Muscle of back (tissue), 11 donors: ENCODE results near the gene GALNS. TPM values are rescaled to one million over a fixed set of nuclear protein-coding genes. Genes with fewer than 3 reads are reported as not detected.

Experiments used
- DNase-seq, 3 donors: peaks; one replicate each; pipeline versions ENCODE4 v3.0.0 to v3.0.0-alpha.2; 2013
- polyA plus RNA-seq, 10 donors: library from polyadenylated mRNA; unstranded; fragments of 120-200 nt; gene quantifications; one replicate each; pipeline ENCODE4 v1.2.1, GENCODE V29; 2013; ENCODE audit not compliant: insufficient read length in 10 of 10

Gene GALNS
- polyA plus RNA-seq, 10 donors = 13.1 to 23.5 (median 17.2) TPM

DNA sequence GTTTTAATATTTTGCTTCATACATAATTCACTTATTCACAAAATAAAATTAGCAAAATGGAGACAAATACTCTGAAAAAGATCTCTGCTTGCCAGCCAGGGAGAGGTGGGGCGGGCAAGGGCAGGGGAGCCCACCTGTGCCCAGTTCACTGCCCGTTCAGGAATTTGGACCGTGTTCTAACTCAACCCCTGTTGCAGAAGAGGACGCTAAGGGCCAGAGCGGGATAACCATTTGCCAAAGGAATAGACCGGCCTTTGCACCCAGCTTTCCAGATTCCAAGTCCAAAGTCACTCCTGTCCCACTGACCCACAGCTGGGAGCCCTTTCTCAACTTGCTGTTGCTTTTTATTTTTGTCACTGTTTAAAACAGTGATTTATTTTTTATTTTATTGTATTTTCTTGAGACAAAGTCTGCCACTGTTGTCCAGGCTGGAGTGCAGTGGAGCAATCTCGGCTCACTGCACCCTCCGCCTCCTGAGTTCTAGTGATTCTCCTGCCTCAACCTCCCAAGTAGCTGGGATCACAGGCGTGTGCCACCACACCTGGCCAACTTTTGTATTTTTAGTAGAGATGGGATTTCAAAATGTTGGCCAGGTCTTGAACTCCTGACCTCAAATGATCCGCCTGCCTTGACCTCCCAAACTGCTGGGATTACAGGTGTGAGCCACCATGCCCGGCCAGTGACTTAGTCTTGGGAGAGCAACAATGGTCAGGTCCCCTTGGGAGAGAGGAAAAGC lies 69.0 kb downstream of the GALNS start:
- DNase-seq = no peak

DNA sequence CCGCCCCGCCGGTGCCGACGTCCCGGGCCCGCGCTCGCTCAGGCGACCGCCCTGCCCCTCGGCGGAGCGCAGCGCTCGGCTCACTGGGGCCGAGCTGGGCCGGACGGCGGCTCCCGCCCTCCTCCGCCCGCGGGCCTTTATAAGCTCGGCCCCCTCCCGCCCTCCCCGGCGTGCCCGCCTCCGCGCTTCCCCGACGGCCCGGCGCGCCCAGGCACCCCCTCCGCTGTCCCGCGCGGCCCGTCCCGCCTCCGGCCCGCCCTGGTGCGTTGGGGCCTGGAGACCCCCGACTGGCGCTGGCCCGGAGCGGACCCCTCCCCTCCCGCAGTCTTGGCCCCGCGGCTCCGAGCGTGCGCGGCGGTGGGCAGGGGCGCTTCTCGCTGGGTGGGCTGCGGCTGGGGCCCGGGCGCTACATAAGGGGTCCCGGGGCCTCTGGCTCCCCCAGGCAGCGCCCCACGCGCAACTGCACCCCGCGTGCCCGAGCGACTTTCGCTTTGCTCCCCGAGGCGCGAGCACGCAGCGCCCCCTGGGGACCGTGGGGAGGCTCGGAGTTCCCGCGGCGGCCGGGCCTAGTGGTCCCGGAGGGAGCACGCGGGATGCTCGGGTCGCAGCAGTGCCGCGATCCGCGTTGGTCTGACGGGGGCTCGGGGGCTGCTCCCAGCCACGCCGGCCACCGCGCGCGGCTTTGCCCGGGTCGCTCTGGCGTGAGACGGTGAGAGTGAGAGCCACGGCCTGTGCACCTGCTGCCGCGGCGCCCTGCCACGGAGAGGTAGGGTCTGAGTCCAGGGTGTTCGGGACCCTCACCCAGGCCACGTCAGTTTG lies 71.4 kb downstream of the GALNS start, which contains the start of gene PIEZO1:
TSS of gene PIEZO1 (minus strand) at position 115 of the 819 bp plus-strand sequence. CDS start 256 bp downstream, outside the sequence.
- DNase-seq = peak in 2 of 3 donors; percentile 75 to 82

DNA sequence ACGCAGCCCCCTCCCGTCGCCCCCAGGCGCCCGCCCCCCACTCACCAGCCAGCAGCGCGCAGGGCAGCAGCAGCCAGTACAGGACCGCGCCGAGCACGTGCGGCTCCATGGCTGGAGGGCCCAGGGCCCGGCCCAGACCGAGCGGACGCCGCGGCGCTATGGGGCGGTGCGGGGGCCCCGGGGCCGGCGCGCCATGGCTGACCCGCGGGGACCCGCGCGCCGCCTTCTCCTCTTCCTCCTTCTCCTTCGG lies 72.0 kb downstream of the GALNS start:
- no peak for DNase-seq

DNA sequence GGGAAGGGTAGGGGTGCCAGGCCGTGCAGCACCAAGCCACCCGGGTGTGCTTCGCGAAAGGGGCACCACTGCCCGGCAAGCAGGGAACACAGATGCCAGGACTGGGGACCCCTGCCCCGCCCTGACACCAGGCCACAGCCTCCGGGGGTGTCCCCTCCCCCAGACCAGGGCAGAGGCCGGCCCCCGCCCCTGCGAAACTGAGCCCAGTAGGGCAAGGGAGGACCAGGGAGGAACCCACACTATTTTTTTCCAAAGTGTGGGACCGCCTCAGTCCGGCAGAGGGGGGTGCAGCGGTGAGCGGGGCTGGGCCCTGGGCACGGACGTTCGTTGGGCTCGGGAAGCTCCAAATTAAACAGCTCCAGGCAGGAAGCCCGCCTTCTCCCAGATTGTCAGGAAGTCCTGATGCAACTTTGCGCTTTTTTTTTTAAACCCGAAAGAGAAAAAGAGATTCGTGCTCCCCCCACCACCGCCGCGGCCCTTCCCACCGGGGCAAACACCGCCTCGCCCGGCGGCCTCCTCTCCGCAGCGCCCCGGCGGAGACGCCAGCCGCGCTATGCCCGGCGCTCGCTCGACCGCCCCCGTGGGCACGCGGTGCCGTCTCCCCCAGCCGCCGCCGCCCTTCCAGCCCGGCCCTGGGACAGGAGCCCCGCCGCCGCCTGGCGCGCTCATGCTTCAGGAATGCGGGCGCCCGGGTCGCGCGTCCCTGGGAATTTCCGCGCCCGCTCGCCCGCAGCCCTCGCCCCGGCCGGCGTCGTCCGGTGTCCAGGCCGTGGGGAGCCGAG lies 72.5 kb downstream of the GALNS start:
- peak; percentile 63 to 84 (median 73) for DNase-seq

DNA sequence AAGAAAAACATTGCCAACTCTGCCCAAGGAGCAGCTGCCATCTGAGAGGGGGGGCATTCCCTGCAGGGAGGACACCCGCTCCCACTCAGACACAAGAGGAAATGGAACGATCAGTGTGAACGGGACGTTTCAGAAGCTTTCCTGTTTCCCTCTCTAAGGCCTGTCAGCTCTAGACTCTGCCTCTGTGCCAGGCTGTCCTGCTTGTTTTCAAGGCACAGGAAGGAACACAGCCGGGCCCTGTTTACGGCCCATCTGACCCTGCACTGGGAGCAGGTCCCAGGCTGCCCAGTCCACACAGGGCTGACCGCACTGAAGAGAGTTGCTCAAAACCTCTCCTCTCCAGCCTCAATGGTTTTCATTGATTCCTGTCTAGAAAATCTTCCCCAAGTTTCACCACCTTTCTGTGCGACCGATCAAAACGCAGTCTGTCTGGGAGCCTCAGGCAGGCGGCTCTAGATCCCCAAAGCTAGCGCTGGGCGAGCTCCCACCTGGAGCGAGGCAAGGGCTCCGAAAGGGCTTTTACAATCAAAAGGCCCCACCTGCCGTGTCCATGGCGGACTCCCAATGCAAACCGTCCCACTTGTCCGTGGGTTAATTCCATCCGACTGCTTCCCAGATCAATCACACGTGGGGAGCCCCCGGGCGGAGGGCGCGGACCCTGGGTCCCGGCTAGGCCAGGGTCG lies 73.2 kb downstream of the GALNS start:
- peak in 1 of 3 donors; percentile 51 for DNase-seq

DNA sequence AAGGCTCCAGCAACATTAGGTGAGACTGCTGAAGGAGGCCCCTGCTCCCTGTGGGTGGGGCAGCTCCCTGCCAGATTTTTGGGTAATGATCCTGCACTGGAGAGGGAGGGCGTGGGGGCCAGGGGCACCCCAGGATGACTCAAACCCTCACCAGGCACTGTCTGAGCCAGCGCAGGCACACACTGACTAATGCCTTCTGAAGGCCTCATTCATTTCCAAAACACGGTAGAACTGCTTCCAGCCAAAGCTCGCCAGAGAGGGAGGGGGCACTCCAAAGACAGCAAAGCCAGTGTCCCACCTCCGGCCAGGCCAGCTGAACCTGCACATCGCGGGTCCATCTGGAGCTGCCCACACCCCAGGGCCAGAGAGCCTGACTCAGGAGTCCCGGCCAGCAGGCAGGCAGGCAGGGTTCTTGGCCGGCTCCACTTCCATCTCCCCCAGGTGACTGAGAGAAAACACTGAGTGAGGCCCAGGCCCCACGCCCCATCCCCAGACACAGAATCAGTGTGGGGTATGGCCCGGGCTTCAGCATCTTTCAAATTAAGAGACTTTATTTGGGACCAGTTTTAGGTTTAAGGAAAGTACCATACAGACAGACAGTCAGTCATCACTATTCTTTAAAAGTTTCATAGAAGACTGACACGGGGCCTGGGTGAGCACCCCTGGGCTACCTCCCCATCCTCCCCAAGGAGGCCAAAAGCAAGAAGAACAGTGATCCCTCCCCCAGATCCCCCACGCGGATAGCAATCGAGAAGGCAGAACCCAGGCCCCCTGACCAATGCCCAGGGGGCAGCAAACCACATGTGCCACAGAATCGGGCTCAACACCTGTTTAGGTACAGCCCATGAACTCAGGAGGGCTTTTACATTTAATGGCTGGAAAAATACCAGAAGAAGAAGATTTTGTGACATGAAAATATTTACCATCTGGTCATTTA lies 74.0 kb downstream of the GALNS start:
- no peak for DNase-seq

DNA sequence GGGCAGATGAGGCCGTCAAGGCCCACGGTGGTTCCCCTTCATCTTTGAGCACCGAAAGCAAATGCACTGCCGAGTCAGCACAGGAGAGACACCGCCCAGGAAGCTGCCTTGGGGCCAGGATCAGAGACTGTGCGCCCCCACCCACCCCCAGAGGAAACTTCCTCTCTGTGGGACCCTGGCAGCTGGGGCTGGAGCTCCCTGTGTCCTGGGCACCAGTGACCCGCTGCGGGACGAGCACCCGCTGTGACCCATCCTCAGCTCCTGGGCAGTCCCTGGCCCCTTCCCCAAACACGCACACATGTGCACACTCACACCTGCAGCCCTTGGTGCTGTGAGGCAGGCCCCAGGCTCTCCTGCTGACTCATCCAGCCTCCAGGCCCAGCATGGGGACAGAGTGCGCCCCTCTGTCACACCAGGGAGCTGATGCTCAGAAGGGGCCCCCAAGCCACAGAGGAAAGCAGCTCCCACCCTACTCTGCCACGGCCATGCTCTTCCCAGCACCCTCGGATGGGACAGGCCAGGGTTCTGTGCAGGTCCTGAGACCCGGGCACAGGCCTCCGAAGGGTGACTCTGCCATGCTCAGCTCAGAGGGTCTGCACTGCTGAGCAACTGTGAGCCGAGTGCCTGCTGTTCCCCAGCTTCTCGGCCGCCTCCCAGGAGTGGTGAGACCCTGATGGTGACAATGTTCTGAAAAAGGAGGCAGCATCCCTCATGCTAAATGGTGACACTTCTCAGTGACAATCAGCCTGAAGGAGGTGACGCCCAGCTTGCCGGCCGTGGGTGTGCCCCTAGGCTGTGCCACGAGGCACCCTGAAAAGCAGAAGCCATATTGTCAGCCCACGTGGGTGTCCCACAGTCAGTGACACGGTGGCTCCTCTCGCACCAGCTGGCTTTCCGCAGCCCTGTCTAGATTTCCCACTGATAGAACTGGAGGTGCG lies 75.3 kb downstream of the GALNS start:
- DNase-seq = no peak

DNA sequence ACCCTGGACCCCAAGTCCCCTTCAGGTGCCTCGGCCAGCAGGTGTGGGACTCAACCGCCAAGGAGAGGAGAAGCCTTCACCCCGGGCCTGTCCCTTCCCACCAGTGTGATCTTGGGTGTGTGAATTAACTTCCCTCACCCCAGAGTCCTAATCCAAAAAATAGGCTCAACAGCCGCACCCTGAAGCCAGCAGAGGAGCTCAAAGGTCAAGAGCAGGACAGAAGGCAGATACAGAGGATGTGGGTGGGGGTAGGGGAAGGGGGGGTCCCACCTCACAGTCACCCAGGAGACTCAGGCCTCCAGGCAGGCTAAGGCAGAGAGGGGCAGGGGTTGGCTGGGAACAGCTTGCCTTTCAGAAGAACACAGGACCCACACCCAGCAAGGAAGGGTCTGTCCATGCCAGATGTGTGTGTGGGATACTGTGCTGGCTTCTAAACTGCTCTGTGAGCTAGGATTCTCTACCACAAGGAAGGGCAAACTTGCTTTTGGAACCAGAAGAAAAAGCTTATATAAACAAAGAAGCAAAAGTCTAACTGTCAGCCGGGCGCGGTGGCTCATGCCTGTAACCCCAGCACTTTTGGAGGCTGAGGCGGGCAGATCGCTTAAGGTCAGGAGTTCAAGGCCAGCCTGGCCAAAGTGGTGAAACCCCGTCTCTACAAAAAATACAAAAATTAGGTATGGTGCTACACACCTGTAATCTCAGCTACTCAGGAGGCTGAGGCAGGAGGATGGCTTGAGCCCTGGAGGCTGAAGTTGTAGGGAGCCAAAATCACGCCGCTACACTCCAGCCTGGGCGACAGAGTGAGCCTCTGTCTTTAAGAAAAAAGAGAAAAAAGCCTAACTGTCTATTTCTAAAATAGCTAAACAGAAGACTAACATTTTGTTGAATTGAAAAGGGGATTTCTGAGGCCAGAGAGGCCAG lies 76.3 kb downstream of the GALNS start:
- DNase-seq = no peak

DNA sequence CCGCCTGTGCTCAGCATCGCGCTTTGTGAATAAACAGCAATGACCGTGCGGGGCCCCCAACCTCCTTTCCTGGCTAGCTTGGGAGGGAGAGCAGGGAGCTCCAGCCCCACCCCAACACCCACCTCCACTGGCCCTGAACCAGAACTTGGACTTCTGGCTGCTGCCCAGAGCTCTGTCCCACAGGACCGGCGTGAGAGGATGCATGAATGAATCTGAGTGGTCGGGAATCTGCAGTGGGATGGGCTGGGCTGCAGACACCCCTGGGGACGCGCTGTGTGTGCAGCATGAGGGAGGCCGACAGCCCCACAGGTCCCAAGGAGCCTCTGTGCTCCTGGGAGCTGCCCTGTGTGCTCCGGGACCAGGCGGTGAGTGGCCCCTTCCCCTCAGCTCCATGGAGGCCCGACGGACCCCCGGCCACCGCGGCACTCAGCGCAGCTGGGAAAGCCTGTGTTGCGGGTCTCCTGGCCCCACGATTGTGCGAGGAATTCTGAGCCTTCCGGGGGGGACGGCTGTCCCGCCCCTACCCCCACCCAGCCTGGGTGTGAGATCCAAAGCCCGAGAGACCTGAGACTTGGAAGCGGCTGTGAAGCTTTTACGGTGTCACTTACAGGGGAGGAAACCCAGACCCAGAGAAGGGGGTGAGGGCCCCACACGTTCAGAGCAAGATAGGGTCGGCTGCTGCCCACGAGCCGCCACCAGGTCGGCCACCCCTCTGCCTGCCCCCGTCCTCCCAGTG lies 77.2 kb downstream of the GALNS start:
- DNase-seq = peak in 1 of 3 donors; percentile 48

DNA sequence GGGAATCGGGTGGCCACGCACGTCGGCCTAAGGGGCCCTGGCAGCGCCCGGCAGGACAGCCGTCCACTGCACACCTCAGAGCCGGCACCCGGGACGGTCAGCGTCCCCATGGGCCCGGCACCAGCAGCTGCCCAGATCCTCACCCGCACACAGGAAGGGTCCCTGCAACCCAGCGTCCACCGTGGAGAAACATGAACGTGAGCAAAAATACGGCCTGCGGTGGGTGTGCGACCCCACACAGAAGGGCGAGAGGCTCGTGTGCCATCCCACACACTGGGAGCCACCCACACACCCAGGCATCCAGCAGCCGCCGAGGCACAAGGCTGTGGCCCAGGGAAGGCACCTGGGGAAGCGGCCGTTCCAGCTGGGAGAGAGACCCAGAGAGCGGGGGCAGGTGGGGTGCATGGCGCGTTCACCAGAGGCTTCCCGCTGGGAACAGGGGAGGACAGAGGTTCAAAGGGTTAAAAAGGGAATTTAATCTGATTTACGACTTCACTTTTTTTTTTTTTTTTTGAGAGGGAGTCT lies 78.1 kb downstream of the GALNS start:
- DNase-seq = no peak

DNA sequence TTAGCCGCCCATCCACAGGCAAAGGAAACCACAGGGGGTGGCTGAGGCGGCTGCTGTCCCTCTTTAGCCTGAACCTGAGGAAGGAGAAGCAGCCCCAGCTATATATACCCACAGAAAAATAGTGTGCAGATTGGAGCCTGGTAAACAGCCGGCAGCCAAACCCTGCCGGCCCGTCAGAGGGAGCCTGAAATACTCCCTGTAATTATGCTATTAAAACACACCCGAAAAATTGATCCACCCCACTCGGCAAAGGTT lies 78.5 kb downstream of the GALNS start:
- DNase-seq = no peak

DNA sequence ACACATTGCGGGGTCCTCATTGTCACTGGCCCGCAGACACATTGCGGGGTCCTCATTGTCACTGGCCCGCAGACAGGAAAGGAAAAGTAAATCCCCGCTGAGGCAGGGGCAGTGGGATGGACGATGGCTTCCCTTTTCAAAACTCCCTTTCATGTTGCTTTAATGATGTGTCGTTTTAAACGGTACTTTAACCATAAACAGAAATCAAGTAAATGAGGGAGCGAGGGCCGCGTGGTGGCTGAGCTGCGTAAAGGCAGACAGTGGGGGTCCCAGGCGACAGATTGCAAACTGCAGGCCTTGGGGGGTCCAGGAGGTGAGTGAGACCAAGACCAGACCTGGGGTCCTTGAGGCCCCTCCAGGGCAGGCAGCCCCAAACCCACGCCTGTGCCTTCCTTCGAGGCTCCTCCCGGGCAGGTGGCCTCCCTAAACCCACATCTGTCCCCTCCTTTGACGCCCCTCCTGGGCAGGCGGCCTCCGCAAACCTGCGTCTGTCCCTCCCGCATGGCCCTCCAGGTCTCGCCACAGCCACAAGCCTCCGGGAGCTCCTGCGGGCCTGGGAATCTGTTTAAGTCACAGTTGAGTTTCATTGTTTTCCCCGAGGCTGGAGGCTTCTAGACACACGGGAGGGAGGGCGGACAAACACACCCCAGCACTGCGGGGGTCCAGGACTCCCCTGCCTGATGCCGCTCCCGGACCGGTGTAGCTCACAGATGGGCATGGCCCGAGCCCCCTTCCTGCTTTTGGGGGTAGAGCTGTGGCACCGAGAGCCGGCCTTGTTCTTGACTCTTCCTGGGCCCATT lies 79.1 kb downstream of the GALNS start:
- no peak for DNase-seq

DNA sequence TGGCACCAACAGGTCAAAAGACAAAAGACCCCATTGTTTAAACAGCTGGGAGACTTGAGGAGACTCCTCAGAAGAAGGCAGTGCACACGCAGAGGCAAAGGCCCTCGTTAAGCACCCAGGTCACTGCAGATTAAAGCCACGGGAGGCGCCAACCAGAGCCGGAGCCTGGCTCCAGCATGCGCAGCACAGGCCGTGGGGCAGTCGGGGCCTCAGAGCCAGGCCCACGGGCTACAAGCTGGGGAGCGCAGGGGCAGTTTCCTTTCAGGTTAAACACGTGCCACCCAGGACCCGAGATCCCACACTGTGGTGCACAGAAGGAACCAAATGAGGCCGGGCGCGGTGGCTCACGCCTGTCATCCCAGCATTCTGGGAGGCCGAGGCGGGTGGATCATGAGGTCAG lies 80.9 kb downstream of the GALNS start:
- DNase-seq = no peak

DNA sequence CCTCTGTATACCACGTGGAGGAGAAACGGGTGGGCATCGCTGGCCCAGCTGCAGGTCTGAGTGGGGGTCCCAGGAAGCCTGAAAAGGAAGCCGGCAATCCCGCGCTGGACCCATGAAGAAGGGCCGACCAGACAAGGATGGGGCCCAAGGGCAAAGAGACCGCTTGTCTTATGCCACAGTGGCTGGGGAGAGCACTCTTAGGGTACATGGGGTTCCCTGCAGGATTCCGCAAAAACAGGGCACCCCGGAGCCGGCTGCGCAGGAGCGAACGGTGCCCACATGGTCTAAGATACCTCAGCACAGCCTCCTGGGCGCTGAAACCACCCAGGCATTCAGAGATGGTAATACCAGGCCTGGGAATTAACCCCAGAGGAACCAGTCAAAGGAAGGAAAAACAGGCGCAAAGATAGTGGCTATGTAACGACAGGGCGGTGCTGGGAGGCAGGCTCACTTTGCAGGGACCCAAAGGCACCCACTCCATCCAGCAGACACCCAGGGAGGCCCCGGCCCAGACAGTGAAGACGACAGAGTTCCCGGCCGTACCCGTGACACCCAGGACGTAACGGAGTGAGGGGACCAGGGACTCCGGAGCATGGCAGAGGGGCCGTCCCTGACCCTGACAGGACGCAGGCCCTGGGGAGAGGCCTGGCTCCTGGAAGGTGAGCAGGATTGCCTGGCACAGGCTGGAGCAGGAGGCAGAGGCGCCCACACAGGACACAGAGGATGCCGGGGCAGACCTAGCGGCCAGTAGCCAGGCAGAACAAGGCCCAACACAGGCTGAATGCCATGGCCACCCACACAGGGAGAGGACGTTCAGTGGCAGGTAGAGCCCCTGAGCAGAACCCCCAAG lies 82.0 kb downstream of the GALNS start:
- DNase-seq = no peak

DNA sequence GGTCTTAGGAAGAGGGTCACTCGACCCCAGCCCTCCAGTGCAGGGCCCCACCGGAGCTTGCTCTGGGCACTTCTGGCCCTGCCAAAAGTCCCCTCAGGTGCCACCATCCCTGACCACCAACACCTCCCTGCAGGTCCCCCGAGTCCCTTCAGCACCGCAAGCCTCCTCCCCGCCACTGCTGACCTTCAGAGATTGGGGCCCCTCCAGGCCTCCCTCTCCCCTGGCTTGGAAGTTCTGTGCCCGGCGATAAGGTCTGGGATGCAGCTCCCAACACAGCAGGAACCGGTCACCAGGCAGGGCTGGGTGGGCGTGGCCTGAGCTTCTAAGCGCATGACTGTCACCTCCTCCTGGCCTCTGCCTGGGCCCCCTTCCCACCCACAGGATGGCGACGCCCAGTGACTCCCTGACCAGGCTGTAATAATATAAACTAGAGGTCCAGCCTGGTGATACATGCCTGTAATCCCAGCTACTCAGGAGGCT lies 82.9 kb downstream of the GALNS start:
- DNase-seq = peak in 1 of 3 donors; percentile 61
